Astrocyte of the spinal cord (primary cell): ENCODE measurements around the gene LRSAM1.
A peak's percentile ranks its signal among the peaks of the same experiment; 100 is the strongest.

ENCODE experiments used
- DNase-seq: peaks from one replicate; pipeline ENCODE4 v3.0.0; 2011; ENCODE audit warnings: low read depth, low spot score
- H3K4me3 ChIP-seq: 2 replicates; pipeline ENCODE4 v1.5.1; 2011; ENCODE audit warnings: low read depth, mild to moderate bottlenecking, low read length, moderate library complexity
- in situ Hi-C: cut with HindIII; loops from 2 replicates; pipeline ENCODE4 v1.10.0; 2017; ENCODE audit warnings: low sequenced_read_pairs
- TF ChIP-seq, protein P1 (sequence below): IDR thresholded peaks from 2 replicates; pipeline ENCODE4 v1.5.1; 2012; ENCODE audit warnings: low read depth, mild to moderate bottlenecking, low read length, inconsistent platforms

The LRSAM1 gene

DNA sequence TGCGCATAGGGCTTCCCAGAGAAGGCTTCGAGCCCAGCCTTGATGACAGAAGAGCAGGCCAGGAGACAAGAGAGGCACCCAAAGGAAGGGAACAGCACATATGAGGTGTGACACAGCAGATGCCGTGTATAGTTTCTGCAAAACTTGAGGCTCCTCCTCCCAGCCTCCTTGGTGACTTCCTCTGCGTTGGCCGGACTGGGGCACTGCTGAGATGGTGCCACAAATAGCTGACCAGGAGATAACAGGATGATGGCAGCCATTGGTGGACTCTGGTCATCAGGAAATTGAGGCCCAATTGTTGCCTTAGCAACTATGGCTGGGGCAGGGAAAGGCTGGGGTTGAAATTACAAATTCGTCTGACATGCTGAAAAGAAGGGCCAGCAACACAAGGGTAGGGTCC, 32.0 kb upstream of the LRSAM1 start:
- no peak overlapping the region for H3K4me3 ChIP-seq
- TF ChIP-seq, protein P1, sequence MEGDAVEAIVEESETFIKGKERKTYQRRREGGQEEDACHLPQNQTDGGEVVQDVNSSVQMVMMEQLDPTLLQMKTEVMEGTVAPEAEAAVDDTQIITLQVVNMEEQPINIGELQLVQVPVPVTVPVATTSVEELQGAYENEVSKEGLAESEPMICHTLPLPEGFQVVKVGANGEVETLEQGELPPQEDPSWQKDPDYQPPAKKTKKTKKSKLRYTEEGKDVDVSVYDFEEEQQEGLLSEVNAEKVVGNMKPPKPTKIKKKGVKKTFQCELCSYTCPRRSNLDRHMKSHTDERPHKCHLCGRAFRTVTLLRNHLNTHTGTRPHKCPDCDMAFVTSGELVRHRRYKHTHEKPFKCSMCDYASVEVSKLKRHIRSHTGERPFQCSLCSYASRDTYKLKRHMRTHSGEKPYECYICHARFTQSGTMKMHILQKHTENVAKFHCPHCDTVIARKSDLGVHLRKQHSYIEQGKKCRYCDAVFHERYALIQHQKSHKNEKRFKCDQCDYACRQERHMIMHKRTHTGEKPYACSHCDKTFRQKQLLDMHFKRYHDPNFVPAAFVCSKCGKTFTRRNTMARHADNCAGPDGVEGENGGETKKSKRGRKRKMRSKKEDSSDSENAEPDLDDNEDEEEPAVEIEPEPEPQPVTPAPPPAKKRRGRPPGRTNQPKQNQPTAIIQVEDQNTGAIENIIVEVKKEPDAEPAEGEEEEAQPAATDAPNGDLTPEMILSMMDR, result no peak
- in situ Hi-C loops, result no loop called here
- no peak for DNase-seq

DNA sequence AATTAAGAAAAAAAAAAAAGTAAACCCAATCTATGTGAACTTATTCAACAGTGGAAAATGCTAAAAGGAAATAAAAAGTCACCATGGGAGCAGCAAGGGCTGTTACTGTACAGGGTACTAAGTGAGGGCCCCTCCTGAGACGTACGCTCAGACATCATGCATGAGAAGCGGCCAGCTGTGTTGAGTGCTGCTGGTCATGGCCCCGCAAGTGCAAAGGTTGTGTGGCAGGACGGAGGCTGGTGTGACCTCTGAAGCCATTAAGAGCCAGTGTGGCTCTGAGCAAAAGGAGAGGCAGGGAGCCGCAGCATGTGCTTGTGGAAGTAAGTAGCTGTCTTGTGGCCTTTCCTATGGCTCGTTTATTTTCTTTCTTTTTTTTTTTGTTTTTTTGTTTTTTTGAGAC, 30.3 kb upstream of the LRSAM1 start:
- H3K4me3 ChIP-seq, result no peak overlapping the region
- DNase-seq, result no peak
- in situ Hi-C loops, result no loop called here
- TF ChIP-seq, protein P1, result no peak

DNA sequence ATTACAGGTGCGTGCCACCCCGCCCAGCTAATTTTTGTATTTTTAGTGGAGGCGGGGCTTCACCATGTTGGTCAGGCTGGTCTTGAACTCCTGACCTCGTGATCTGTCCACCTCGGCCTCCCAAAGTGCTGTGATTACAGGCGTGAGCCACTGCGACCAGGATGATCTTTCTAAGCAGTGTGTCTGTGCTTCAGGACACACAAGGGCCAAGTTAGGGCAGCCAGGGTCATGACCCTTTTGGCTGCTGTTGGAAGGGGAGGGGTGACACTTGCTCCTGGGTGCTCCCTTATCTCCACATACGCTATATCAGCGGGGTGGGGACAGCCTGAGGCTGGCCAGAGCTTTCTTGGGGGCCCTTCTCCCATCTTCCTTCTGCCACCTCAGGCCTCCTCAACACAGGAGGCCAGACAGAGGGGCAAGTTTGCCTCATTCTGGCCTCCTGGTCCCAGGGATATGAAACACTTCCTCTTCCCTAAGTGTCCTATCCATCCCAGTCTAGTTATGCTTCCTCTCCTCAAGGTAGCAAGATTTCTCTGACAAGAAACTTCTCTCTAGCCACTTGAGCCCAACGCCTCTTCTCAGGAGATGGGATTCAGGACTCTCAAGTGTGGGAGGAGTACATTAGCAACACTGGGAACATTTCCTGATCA, 29.1 kb upstream of the LRSAM1 start:
- no peak overlapping the region for H3K4me3 ChIP-seq
- DNase-seq, result no peak
- in situ Hi-C loops, result no loop called here
- TF ChIP-seq, protein P1, result no peak

DNA sequence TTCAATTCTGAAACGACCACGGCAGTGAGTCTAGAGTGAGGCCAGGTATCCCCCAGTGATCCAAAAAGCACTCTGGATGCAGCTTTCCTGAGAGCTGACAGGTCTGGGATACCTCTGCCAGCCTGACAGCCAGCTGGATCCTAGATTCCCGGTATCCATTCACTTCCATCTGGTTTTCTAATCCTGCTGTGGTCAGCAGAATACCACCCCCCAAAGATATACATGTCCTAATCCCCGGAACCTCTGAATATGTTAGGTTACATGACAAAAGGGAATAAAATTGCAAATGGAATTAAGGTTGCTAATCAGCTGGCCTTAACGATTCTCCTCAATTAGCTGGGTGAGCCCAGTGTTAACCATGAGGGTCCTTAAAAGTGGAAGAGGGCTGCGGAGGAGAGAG, 28.5 kb upstream of the LRSAM1 start:
- H3K4me3 ChIP-seq, result peak overlapping the region; percentile 97
- in situ Hi-C loops, result no loop called here
- TF ChIP-seq, protein P1, result no peak
- DNase-seq, result no peak

DNA sequence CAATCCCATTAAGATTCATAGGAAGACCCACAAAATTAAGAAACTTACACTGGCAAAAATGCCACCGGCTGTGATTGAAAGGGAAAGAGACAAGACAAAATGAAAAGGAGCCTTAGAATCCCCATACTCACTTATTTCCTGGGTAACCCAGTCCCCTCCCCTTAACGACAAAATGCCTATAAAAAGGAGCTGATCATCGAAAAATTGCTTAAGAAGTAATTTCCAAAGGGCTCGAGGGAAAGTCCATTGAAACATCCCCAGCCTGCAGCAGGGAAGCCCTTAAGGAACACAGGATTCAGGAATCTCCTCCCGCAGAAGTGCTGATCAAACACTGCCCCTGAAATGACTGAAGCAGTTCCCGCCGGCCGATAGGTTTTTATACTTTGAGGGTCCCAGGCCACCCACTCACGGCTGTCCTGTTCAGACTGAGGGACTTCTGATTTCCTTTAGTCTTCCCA, 27.8 kb upstream of the LRSAM1 start:
- peak overlapping the region; percentile 97 for H3K4me3 ChIP-seq
- DNase-seq, result no peak
- in situ Hi-C loops, result no loop called here
- TF ChIP-seq, protein P1, result no peak

DNA sequence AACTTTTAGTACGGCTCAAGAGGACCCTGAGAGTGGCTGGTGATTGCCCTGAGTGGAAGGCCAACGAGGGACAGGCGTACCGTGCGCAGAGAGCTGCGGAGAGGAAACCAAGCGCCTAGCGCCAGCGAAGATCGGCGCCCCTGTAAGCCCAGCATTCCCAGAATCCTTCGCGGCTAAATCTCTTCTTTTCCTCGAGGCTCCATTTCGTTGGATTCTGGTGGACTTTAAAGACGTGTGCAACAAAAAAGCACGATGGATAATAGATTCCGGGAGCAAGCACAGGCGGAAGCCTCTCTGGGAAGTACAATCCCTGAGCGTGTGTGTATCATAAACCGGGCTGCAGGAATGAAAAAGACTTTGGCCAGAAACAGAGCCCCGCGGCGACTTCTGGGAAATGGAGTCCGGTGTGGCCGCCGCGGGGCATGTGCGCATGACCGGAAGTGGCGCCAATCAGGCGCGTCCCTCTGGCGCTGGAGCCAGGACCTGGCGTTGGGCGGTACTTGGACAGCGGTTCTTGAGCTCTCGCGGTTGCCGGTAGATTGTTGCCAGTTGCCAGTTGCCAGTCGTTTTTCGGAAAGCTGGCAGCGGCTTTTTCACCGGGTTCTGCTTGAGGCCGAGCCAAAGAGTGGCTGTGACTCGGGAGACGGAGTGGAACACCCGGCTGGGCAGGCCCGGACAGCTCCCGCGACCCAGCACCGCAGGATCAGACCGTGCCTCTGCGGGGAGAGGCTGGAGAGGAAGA, 27.2 kb upstream of the LRSAM1 start, which contains the start of gene ZNF79:
Gene ZNF79 (plus strand): TSS at position 449 of the 742 bp plus-strand sequence. CDS start 406 bp downstream, outside the sequence.
- in situ Hi-C loops, result no loop called here
- H3K4me3 ChIP-seq, result peak within 1 kb of the TSS; percentile 97
- TF ChIP-seq, protein P1, result no peak
- DNase-seq, result peak; percentile 95
